A549 (cell line): ENCODE results near the gene CC2D2A.

ENCODE experiments used
- ESRRA ChIP-seq: fragments of 150-350 bp; IDR thresholded peaks from 2 replicates; pipeline ENCODE4 v1.6.1; 2014; ENCODE audit warnings: mild to moderate bottlenecking, low read length, borderline replicate concordance
- NPAS2 ChIP-seq: fragments of 250-450 bp; sonication (Bioruptor Pico); IDR thresholded peaks from 2 replicates; pipeline ENCODE4 v1.8.0; 2022; ENCODE audit warnings: mild to moderate bottlenecking, moderate library complexity, borderline replicate concordance
- POLR2A ChIP-seq: IDR thresholded peaks from 2 replicates; pipeline ENCODE4 v1.6.1; 2012; ENCODE audit warnings: mild to moderate bottlenecking, low read length

- TF ChIP-seq POLR2A (no peak), NPAS2 (CRISPR knock-in tag) (no peak), ESRRA (no peak)
Observed at GRCh38 chr4:15459706-15460105, 10.0 kb upstream of the CC2D2A start.
